Left lung (tissue), 10 donors: ENCODE data around the gene CDH2. TPM values are rescaled to one million over a fixed set of nuclear protein-coding genes. Genes with fewer than 3 reads are reported as not detected.

Experiments
- ATAC-seq: fragments of 200-7000 bp; cut with Tn5 transposase; one replicate; pipeline ENCODE4 v1.9.1; 2020; ENCODE audit warnings: moderate library complexity
- DNase-seq, 4 donors: peaks; one replicate each; pipeline ENCODE4 v3.0.0-alpha.2; 2013 to 2020
- H3K27ac ChIP-seq, 2 donors: fragments of 200-600 bp; sonication (generic) in 1 of 2; one replicate each; pipeline versions ENCODE4 v1.5.0 to v1.8.0; 2020 to 2021
- H3K27me3 ChIP-seq, 2 donors: fragments of 200-600 bp; sonication (generic) in 1 of 2; one replicate each; pipeline versions ENCODE4 v1.5.0 to v1.8.0; 2020 to 2021
- H3K36me3 ChIP-seq, 2 donors: fragments of 200-600 bp; sonication (generic) in 1 of 2; one replicate each; pipeline versions ENCODE4 v1.5.0 to v1.8.0; 2020 to 2021
- H3K4me1 ChIP-seq, 2 donors: fragments of 200-600 bp; one replicate each; pipeline ENCODE4 v1.8.0; 2021
- H3K4me3 ChIP-seq, 2 donors: fragments of 200-600 bp; sonication (generic) in 1 of 2; one replicate each; pipeline versions ENCODE4 v1.5.0 to v1.8.0; 2020 to 2021; ENCODE audit warnings: mild to moderate bottlenecking in 1 of 2
- H3K9me3 ChIP-seq, 2 donors: fragments of 200-600 bp; sonication (generic) in 1 of 2; one replicate each; pipeline versions ENCODE4 v1.5.0 to v1.8.0; 2020 to 2021
- intact Hi-C, 2 donors: fragments of 100-400 bp; cut with DNase I; formaldehyde crosslinking; loops; one replicate each; pipeline versions ENCODE4 v1.11.2 to v1.14.2; 2022
- polyA plus RNA-seq, 6 donors: library from polyadenylated mRNA; unstranded; fragments of 120-200 nt; gene quantifications; one replicate each; pipeline ENCODE4 v1.2.1, GENCODE V29; 2013; ENCODE audit not compliant: insufficient read length in 6 of 6
- total RNA-seq, 2 donors: library from RNA; stranded (reverse); fragmentation: NEBNext Ultra II Directional; extraction: Animal tissue kit (Norgen Biotek cat#: 25700); gene quantifications; one replicate each; pipeline ENCODE4 v1.2.1, GENCODE V29; 2021
- TF ChIP-seq, protein P1 (sequence below), 2 donors: fragments of 200-600 bp; sonication (generic) in 1 of 2; IDR thresholded peaks; one replicate each; pipeline versions ENCODE4 v1.5.0 to v1.8.0; 2021; ENCODE audit warnings: antibody characterized with exemption in 2 of 2
- donor health status: DM: no; HTN: yes; CAD: no.
- donor health status: DM: no; HTN: no; CAD: no.

The CDH2 gene
- total and polyA plus RNA-seq, 8 donors, result 1.6 to 15.0 (median 7.0) TPM

DNA sequence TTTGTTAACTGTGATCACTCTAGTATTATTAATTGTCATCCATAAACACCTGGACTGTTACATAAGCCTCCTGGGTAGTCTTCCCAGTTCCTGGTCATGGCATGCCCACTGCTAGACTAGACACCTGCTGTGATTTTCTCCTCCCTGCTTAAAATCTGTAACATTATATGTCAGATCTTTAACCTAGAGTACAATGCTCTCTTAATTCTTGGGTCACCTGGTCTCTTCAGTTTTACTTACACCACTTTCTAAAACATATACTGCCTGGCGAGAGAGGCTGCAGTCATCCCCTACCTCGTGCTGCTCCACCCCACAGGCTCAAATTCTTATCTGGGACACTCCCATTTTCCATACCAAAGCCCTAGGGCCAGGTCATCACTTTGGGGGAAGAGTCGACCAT lies 161.3 kb downstream of the CDH2 start:
- no peak for DNase-seq
- Histone ChIP-seq H3K27ac (no peak overlapping the region), H3K36me3 (no peaks in the 10 kb centered on the region), H3K4me3 (no peak overlapping the region), H3K4me1 (no peaks in the 10 kb centered on the region), H3K9me3 (no peaks in the 10 kb centered on the region), H3K27me3 (no peaks in the 10 kb centered on the region)
- ATAC-seq, result no peak
- intact Hi-C loops, result no loop called here
- TF ChIP-seq, protein P1, sequence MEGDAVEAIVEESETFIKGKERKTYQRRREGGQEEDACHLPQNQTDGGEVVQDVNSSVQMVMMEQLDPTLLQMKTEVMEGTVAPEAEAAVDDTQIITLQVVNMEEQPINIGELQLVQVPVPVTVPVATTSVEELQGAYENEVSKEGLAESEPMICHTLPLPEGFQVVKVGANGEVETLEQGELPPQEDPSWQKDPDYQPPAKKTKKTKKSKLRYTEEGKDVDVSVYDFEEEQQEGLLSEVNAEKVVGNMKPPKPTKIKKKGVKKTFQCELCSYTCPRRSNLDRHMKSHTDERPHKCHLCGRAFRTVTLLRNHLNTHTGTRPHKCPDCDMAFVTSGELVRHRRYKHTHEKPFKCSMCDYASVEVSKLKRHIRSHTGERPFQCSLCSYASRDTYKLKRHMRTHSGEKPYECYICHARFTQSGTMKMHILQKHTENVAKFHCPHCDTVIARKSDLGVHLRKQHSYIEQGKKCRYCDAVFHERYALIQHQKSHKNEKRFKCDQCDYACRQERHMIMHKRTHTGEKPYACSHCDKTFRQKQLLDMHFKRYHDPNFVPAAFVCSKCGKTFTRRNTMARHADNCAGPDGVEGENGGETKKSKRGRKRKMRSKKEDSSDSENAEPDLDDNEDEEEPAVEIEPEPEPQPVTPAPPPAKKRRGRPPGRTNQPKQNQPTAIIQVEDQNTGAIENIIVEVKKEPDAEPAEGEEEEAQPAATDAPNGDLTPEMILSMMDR (IDR thresholded peaks at IDR 0.05), result no peak

DNA sequence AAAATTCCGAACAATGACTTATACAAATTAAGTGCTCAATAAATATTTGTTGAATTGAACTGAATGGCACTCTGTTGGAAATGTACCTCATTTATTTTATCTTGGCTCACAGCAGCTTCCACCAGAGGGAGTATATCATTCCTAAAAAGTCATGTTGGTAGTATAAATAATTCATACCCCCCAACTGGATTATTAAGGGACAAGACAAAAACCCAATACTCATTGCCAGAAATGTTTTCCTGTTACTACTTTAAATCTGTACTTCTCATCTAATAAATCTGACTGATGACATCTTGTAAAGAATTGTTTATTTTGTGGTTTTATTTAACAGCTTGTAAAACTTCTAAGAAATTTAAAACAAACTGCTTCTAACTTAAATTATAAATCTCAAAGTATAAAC lies 163.9 kb downstream of the CDH2 start:
- no peaks in the 10 kb centered on the region for H3K9me3 ChIP-seq
- TF ChIP-seq, protein P1 (IDR thresholded peaks at IDR 0.05), result no peak
- DNase-seq (peak in 2 of 4 donors; percentile 51 to 54), ATAC-seq (no peak)
- H3K4me1 ChIP-seq, result no peaks in the 10 kb centered on the region
- H3K36me3 ChIP-seq, result no peaks in the 10 kb centered on the region
- no peak overlapping the region for H3K4me3 ChIP-seq
- intact Hi-C loops, result no loop called here
- no peak overlapping the region for H3K27ac ChIP-seq
- H3K27me3 ChIP-seq, result no peaks in the 10 kb centered on the region

DNA sequence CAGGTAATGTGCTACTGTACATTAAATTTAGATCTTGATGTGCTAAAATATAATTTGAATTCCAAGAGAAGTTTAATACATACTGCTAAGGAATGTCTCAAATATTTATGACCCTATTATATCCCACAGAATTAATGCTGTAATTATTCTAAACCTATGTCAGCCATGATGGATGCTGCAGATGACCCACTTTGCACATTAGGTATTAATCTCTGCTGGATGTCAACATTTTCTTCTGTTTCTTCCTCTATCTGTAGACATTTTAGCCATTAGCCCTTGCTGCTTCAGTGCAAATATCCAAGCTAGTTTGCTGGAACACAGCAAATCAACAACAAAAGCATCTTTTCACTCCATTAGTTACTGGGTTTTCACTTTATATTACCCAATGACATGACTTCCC lies 164.6 kb downstream of the CDH2 start:
- TF ChIP-seq, protein P1 (IDR thresholded peaks at IDR 0.05), result no peak
- Histone ChIP-seq H3K9me3 (no peaks in the 10 kb centered on the region), H3K4me1 (no peaks in the 10 kb centered on the region), H3K36me3 (no peaks in the 10 kb centered on the region), H3K27me3 (no peaks in the 10 kb centered on the region), H3K27ac (no peak overlapping the region), H3K4me3 (no peak overlapping the region)
- no peak for DNase-seq
- no peak for ATAC-seq
- intact Hi-C loops, result no loop called here

DNA sequence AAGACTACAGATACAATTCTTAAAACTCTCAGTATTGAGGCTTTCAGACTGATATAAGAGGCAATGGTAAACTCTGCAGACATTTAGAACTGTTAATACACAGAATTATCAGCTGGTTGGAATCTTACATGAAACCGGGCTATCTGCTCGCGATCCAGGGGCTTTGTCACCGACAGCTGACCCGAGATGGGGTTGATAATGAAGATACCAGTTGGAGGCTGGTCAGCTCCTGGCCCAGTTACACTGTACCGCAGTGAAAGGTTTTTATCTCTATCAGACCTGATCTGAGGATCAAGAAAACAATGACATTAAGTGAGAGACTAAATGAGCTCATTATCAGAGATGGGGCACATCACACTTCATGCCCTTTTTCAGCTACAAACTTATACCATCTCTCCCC lies 167.3 kb downstream of the CDH2 start:
- no peak overlapping the region for H3K27ac ChIP-seq
- intact Hi-C loops, result no loop called here
- no peaks in the 10 kb centered on the region for H3K9me3 ChIP-seq
- TF ChIP-seq, protein P1 (IDR thresholded peaks at IDR 0.05), result no peak
- no peak overlapping the region for H3K4me3 ChIP-seq
- no peaks in the 10 kb centered on the region for H3K4me1 ChIP-seq
- ATAC-seq (no peak), DNase-seq (no peak)
- no peaks in the 10 kb centered on the region for H3K36me3 ChIP-seq
- no peaks in the 10 kb centered on the region for H3K27me3 ChIP-seq

DNA sequence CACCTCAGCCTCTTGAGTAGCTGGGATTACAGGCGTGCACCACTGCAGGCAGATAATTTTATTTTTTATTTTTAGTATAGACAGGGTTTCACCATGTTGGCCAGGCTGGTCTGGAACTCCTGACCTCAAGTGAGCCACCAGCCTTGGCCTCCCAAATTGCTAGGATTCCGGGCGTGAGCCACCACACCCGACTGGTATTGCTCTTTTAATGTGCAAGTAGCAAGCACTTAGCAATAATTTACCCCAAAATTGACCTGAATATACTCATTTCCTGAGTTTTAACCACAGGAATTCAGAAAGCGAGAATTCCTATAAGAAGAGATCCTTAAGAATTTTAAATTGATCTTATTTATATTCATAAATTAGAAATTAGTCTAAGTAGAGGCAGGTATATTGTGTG lies 169.1 kb downstream of the CDH2 start:
- no peak overlapping the region for H3K4me3 ChIP-seq
- ATAC-seq, result no peak
- intact Hi-C loops, result no loop called here
- H3K27me3 ChIP-seq, result no peaks in the 10 kb centered on the region
- TF ChIP-seq, protein P1 (IDR thresholded peaks at IDR 0.05), result no peak
- H3K27ac ChIP-seq, result no peak overlapping the region
- no peaks in the 10 kb centered on the region for H3K36me3 ChIP-seq
- no peaks in the 10 kb centered on the region for H3K9me3 ChIP-seq
- no peaks in the 10 kb centered on the region for H3K4me1 ChIP-seq
- DNase-seq, result no peak
